IMR-90 (cell line): ENCODE results near the gene ST3GAL3. TPM values are rescaled to one million over a fixed set of nuclear protein-coding genes. Genes with fewer than 3 reads are reported as not detected.

Source experiments
- ATAC-seq: fragments of 200-7000 bp; cut with Tn5 transposase; 2 replicates; pipeline ENCODE4 v1.9.1; 2020; ENCODE audit warnings: low read depth, mild to moderate bottlenecking, moderate library complexity
- BruUV-seq: library from RNA; stranded (reverse); fragments of 400-500 nt; replicated peaks from 2 replicates; lab custom pipeline; 2021; lab: Mats Ljungman, UMichigan
- CTCF ChIA-PET: fragments of 300-600 bp; formaldehyde crosslinking; extraction: SDS; loops from one replicate; lab custom pipeline; 2021; ENCODE audit warnings: antibody characterized with exemption; lab: Yijun Ruan, JAX
- POLR2A ChIA-PET: fragments of 300-600 bp; sonication (Branson Sonifier 250); formaldehyde crosslinking; loops from one replicate; lab custom pipeline; 2022; ENCODE audit warnings: antibody characterized with exemption; ENCODE audit not compliant: unreplicated experiment; lab: Charles Lee
- DNase-seq: peaks from one replicate; pipeline ENCODE4 v3.0.0; 2013
- H2AFZ ChIP-seq: replicated peaks from 2 replicates; pipeline ENCODE3; 2013; ENCODE audit warnings: low read length, mild to moderate bottlenecking; ENCODE audit not compliant: poor library complexity
- H2AK5ac ChIP-seq: 2 replicates; pipeline ENCODE4 v1.6.1; 2013; ENCODE audit warnings: low read depth, low read length, inconsistent platforms
- H2AK9ac ChIP-seq: replicated peaks from 2 replicates; pipeline ENCODE3; 2013; ENCODE audit warnings: mild to moderate bottlenecking, low read depth, low read length, moderate library complexity; ENCODE audit not compliant: poor library complexity
- H2BK120ac ChIP-seq: 2 replicates; pipeline ENCODE4 v1.6.1; 2013; ENCODE audit warnings: low read depth, low read length, inconsistent platforms
- H2BK15ac ChIP-seq: 3 replicates; pipeline ENCODE4 v1.6.1; 2013; ENCODE audit warnings: low read depth, low read length, inconsistent platforms
- H2BK20ac ChIP-seq: 2 replicates; pipeline ENCODE4 v1.6.1; 2013; ENCODE audit warnings: low read depth, mild to moderate bottlenecking, inconsistent platforms, low read length, moderate library complexity
- H2BK5ac ChIP-seq: 2 replicates; pipeline ENCODE4 v1.6.1; 2013; ENCODE audit warnings: mild to moderate bottlenecking, low read depth, low read length, inconsistent platforms; ENCODE audit not compliant: poor library complexity, severe bottlenecking
- H3K14ac ChIP-seq: replicated peaks from 2 replicates; pipeline ENCODE4 v1.6.1; 2013; ENCODE audit warnings: low read depth, low read length, inconsistent platforms
- H3K18ac ChIP-seq: 2 replicates; pipeline ENCODE4 v1.6.1; 2013; ENCODE audit warnings: low read depth, low read length, control low read depth
- H3K23ac ChIP-seq: 2 replicates; pipeline ENCODE4 v1.6.1; 2013; ENCODE audit warnings: low read depth, low read length, inconsistent platforms
- H3K27ac ChIP-seq: 2 replicates; pipeline ENCODE4 v1.5.1; 2013; ENCODE audit warnings: mild to moderate bottlenecking, control low read depth, low read length; ENCODE audit not compliant: insufficient read depth
- H3K27me3 ChIP-seq: 2 replicates; pipeline ENCODE4 v1.6.1; 2013; ENCODE audit warnings: low read length; ENCODE audit not compliant: control insufficient read depth, insufficient read depth
- H3K36me3 ChIP-seq: 2 replicates; pipeline ENCODE4 v1.6.1; 2013; ENCODE audit warnings: low read length, mixed read lengths; ENCODE audit not compliant: control insufficient read depth, insufficient read depth
- H3K4ac ChIP-seq: 2 replicates; pipeline ENCODE4 v1.6.1; 2013; ENCODE audit warnings: low read depth, low read length, inconsistent platforms
- H3K4me1 ChIP-seq: 2 replicates; pipeline ENCODE4 v1.6.1; 2013; ENCODE audit warnings: low read length, mixed read lengths; ENCODE audit not compliant: control insufficient read depth, insufficient read depth
- H3K4me2 ChIP-seq: 2 replicates; pipeline ENCODE4 v1.6.1; 2013; ENCODE audit warnings: low read depth, mild to moderate bottlenecking, control low read depth, low read length, moderate library complexity
- H3K4me3 ChIP-seq: 2 replicates; pipeline ENCODE4 v1.5.1; 2013; ENCODE audit warnings: low read depth, mild to moderate bottlenecking, control low read depth, low read length, moderate library complexity; ENCODE audit not compliant: insufficient read depth
- H3K56ac ChIP-seq: 2 replicates; pipeline ENCODE4 v1.6.1; 2013; ENCODE audit warnings: low read length, inconsistent platforms; ENCODE audit not compliant: insufficient read depth; ENCODE audit errors: extremely low read depth
- H3K79me1 ChIP-seq, 2 experiments: 2 replicates each; pipeline ENCODE4 v1.6.1; 2013; ENCODE audit warnings: low read length in 2 of 2, inconsistent platforms in 1 of 2, low read depth in 1 of 2
- H3K9ac ChIP-seq: 2 replicates; pipeline ENCODE4 v1.6.1; 2013; ENCODE audit warnings: low read depth, low read length, control low read depth
- H3K9me1 ChIP-seq: 2 replicates; pipeline ENCODE4 v1.6.1; 2013; ENCODE audit warnings: low read length, inconsistent platforms; ENCODE audit not compliant: insufficient read depth
- H3K9me3 ChIP-seq: 2 replicates; pipeline ENCODE4 v1.6.1; 2013; ENCODE audit warnings: low read length; ENCODE audit not compliant: control insufficient read depth, insufficient read depth
- H4K20me1 ChIP-seq: 2 replicates; pipeline ENCODE4 v1.6.1; 2013; ENCODE audit warnings: low read length, inconsistent platforms; ENCODE audit not compliant: insufficient read depth
- H4K5ac ChIP-seq: 2 replicates; pipeline ENCODE4 v1.6.1; 2013; ENCODE audit warnings: mild to moderate bottlenecking, low read depth, low read length, control low read depth
- H4K8ac ChIP-seq, 2 experiments: 2 replicates each; pipeline ENCODE4 v1.6.1; 2013; ENCODE audit warnings: low read depth in 2 of 2, low read length in 2 of 2, control low read depth in 1 of 2, inconsistent platforms in 1 of 2
- H4K91ac ChIP-seq: 2 replicates; pipeline ENCODE4 v1.6.1; 2013; ENCODE audit warnings: low read depth, low read length, inconsistent platforms; ENCODE audit not compliant: insufficient read depth
- CEBPB ChIP-seq: IDR thresholded peaks from 2 replicates; pipeline ENCODE4 v1.6.1; 2012; ENCODE audit warnings: low read depth, low read length, improper control_type of control experiment
- MAZ ChIP-seq: IDR thresholded peaks from 2 replicates; pipeline ENCODE4 v1.6.1; 2012; ENCODE audit warnings: low read depth, mild to moderate bottlenecking, low read length, improper control_type of control experiment, moderate library complexity, borderline replicate concordance
- POLR2A ChIP-seq: IDR thresholded peaks from 2 replicates; pipeline ENCODE4 v1.6.1; 2012; ENCODE audit warnings: mild to moderate bottlenecking, low read depth, low read length
- SMC3 ChIP-seq: fragments of 150-350 bp; IDR thresholded peaks from 2 replicates; pipeline ENCODE4 v1.6.1; 2016; ENCODE audit warnings: low read depth, mild to moderate bottlenecking, antibody characterized with exemption, low read length, moderate library complexity
- WGBS, 2 experiments: methylation state at CpG; one replicate each; pipeline versions ENCODE4 v1.1.5 to v1.1.7; 2013; ENCODE audit warnings: missing lambda C conversion rate in 2 of 2; ENCODE audit not compliant: insufficient read length in 1 of 2; ENCODE audit errors: extremely low coverage in 2 of 2; 5-methylcytosine and 5-hydroxymethylcytosine counted together
- dilution Hi-C: fragments of 300-500 bp; cut with HindIII; formaldehyde crosslinking; loops from one replicate; pipeline ENCODE4 v1.14.3; 2018; ENCODE audit warnings: low sequenced_read_pairs; ENCODE audit not compliant: unreplicated experiment
- in situ Hi-C: fragments of 300-500 bp; cut with MboI; formaldehyde crosslinking; loops from 3 replicates; pipeline ENCODE4 v1.14.3; 2019; ENCODE audit warnings: low sequenced_read_pairs, inconsistent platforms, mixed read lengths
- intact Hi-C: fragments of 100-400 bp; cut with micrococcal nuclease; formaldehyde crosslinking; loops from 2 replicates; pipeline ENCODE4 v1.10.0; 2022
- polyA plus RNA-seq, 3 experiments: library from polyadenylated mRNA; depleted of rRNA; stranded (reverse); fragments of >200 nt; gene quantifications; 2 replicates each; pipeline ENCODE4 v1.2.3, GENCODE V29; 2012; ENCODE audit warnings: low replicate concordance in 1 of 3
- total RNA-seq: library from RNA; depleted of rRNA; stranded (reverse); fragments of >200 nt; gene quantifications from 2 replicates; pipeline ENCODE4 v1.2.3, GENCODE V29; 2012

ST3GAL3 gene
- total and polyA plus RNA-seq, 2 of the 4 experiments (the other 2 are of a cell fraction), result 12.0 to 14.8 TPM

- no peak for TF ChIP-seq SMC3
- TF ChIP-seq MAZ, result 0 out of 2 replicates have a peak, but pooled peaks have one; percentile 22
- no peak for TF ChIP-seq CEBPB
Observed at GRCh38 chr1:43969746-43970466, 262.6 kb downstream of the ST3GAL3 start, which contains the start of gene DPH2 (continued).

GRCh38 chr1:43970502-43970901 lies 263.2 kb downstream of the ST3GAL3 start:
- DNase-seq (no peak), ATAC-seq (no peak)
- Histone ChIP-seq H3K79me1 (peaks cover 12 to 24% of the 10 kb centered on the region in 2 experiments; a peak in 3 of 4 replicates), H2AK5ac (peak overlapping the region; percentile 36; the same call in 1 of the 2 replicates), H3K14ac (no peak overlapping the region), H3K9me1 (peaks cover 13% of the 10 kb centered on the region), H2AFZ (peak overlapping the region; percentile 94), H4K8ac (peak overlapping the region; percentile 15 to 85; a peak in 1 of 4 replicates), H2BK120ac (no peak overlapping the region), H3K18ac (no peak overlapping the region), H3K27ac (no peak overlapping the region; the same call in 1 of the 2 replicates), H2AK9ac (peak overlapping the region; percentile 88), H4K91ac (peak overlapping the region; percentile 63; the same call in 1 of the 2 replicates), H3K27me3 (no peaks in the 10 kb centered on the region), H3K9ac (peak overlapping the region; percentile 66), H3K9me3 (no peaks in the 10 kb centered on the region), H2BK20ac (no peak overlapping the region), H4K20me1 (peaks cover 2% of the 10 kb centered on the region), H3K4me1 (0 out of 2 replicates have a peak, but pooled peaks cover 2% of the 10 kb centered on the region), H3K4ac (0 out of 2 replicates have a peak overlapping the region, but pooled peaks have one; percentile 72), H3K36me3 (peaks cover 11% of the 10 kb centered on the region), H2BK5ac (no peak overlapping the region), H4K5ac (no peak overlapping the region; the same call in 1 of the 2 replicates), H3K4me3 (peak overlapping the region; percentile 88), H3K23ac (0 out of 2 replicates have a peak overlapping the region, but pooled peaks have one; percentile 13), H3K56ac (no peak overlapping the region), H2BK15ac (no peak overlapping the region), H3K4me2 (peak overlapping the region; percentile 81)
- ChIA-PET POLR2A (no interaction called here), CTCF (interaction anchor here (1.0 to 1.4 kb wide), 2 partner anchors 25 to 207 kb away, joined by 3 to 4 read pairs; no protein-coding TSS in a partner anchor)
- dilution Hi-C loops (no loop called here), intact Hi-C loops (loop anchor here (1.0 kb wide), 1 partner anchor 259 kb away; no protein-coding TSS in a partner anchor), in situ Hi-C loops (loop anchor here (25.0 kb wide), 1 partner anchor 433 kb away; the partner anchor contains the start of gene PTPRF)
- BruUV-seq, result no TSS peak
- WGBS, 2 experiments, result no CpG with 5 or more reads among the region's 5 CpGs
- TF ChIP-seq SMC3 (no peak), POLR2A (no peak)
